ENCODE data around the gene SERPIND1.

DNA sequence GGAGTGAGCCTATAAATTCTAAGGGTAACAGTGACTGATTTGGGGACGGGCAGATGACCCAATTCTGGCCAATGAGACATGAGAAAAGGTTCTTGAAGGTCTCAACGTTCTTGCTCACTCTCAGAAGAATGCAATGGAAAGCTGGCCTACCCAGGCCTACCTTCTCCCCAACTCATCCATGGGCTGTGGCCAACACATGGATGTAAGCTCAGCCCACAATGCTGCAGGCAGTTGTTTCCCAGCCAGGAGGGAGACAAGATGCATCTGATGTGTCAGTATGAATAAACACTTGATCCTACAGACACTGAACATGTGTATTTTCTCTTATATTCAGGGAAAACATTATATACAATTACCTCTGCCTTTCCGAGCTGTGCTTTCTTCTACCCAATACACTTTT, 60.3 kb downstream of the SERPIND1 start:
- TF ChIP-seq TARDBP (IDR thresholded peaks at IDR 0.05; ENCODE audit: borderline replicate concordance), result no peak
- no peak for TF ChIP-seq EZH2 (IDR thresholded peaks at IDR 0.05; ENCODE audit: borderline replicate concordance, control insufficient read depth, low read depth, low read length)
- no peak for TF ChIP-seq GABPA (IDR thresholded peaks at IDR 0.05; ENCODE audit: low read depth)
- TF ChIP-seq, protein P1, sequence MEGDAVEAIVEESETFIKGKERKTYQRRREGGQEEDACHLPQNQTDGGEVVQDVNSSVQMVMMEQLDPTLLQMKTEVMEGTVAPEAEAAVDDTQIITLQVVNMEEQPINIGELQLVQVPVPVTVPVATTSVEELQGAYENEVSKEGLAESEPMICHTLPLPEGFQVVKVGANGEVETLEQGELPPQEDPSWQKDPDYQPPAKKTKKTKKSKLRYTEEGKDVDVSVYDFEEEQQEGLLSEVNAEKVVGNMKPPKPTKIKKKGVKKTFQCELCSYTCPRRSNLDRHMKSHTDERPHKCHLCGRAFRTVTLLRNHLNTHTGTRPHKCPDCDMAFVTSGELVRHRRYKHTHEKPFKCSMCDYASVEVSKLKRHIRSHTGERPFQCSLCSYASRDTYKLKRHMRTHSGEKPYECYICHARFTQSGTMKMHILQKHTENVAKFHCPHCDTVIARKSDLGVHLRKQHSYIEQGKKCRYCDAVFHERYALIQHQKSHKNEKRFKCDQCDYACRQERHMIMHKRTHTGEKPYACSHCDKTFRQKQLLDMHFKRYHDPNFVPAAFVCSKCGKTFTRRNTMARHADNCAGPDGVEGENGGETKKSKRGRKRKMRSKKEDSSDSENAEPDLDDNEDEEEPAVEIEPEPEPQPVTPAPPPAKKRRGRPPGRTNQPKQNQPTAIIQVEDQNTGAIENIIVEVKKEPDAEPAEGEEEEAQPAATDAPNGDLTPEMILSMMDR (IDR thresholded peaks at IDR 0.05 in 2 of 3, conservative IDR thresholded peaks at IDR 0.05 in 1 of 3; ENCODE audit: control insufficient read depth in 2 of 3, extremely low read depth in 1 of 3, insufficient read depth in 1 of 3, low read depth in 3 of 3, low read length in 3 of 3), result no peak
- TF ChIP-seq POLR2AphosphoS5 (IDR thresholded peaks at IDR 0.05; ENCODE audit: low read length), result no peak
- no peak for TF ChIP-seq YY1 (IDR thresholded peaks at IDR 0.05; ENCODE audit: low read depth, low read length)
- no peak for TF ChIP-seq SIN3A (IDR thresholded peaks at IDR 0.05; ENCODE audit: low read depth, low read length)
- TF ChIP-seq SMC3 (IDR thresholded peaks at IDR 0.05; ENCODE audit: borderline replicate concordance, low read length), result no peak
- TF ChIP-seq ZNF274 (IDR thresholded peaks at IDR 0.05; ENCODE audit: insufficient read depth, insufficient read length), result no peak
- TF ChIP-seq SPI1 (IDR thresholded peaks at IDR 0.05; ENCODE audit: borderline replicate concordance, insufficient read depth, low read depth, low read length), result no peak
- no peak for TF ChIP-seq CHD2 (IDR thresholded peaks at IDR 0.05; ENCODE audit: borderline replicate concordance, low read depth, low read length)
- TF ChIP-seq FOS (IDR thresholded peaks at IDR 0.05; ENCODE audit: borderline replicate concordance, extremely low read depth, insufficient read length), result no peak
- no peak for TF ChIP-seq RAD21 (IDR thresholded peaks at IDR 0.05; ENCODE audit: insufficient read depth, low read depth, low read length)
- TF ChIP-seq NBN (IDR thresholded peaks at IDR 0.05), result no peak

Data from GM12878 (cell line).